Measurements from ENCODE around the gene STX16.

- TF ChIP-seq POLR2A (IDR thresholded peaks at IDR 0.05) (no peak), CTCF (IDR thresholded peaks at IDR 0.05) (no peak)
These were observed 58.1 kb downstream of the STX16 start for GRCh38 chr20:58709013-58709702.

All from esophagus squamous epithelium (tissue), 4 donors.